K562 (cell line): ENCODE measurements around the gene LDLR. TPM values are rescaled to one million over a fixed set of nuclear protein-coding genes. Genes with fewer than 3 reads are reported as not detected.

Source experiments
- CBX5 ChIP-seq: IDR thresholded peaks from 2 replicates; pipeline ENCODE4 v1.6.1; 2014; ENCODE audit warnings: low read depth, borderline replicate concordance
- CREM ChIP-seq: IDR thresholded peaks from 2 replicates; pipeline ENCODE4 v1.6.1; 2014; ENCODE audit warnings: antibody characterized with exemption, low read depth
- EHMT2 ChIP-seq: fragments of 450-650 bp; IDR thresholded peaks from 2 replicates; pipeline ENCODE4 v1.6.1; 2018; ENCODE audit warnings: antibody characterized with exemption
- ESRRA ChIP-seq: fragments of 450-650 bp; IDR thresholded peaks from 2 replicates; pipeline ENCODE4 v1.6.1; 2014; ENCODE audit warnings: low read depth, mild to moderate bottlenecking, moderate library complexity, borderline replicate concordance
- ETV1 ChIP-seq: fragments of 450-650 bp; conservative IDR thresholded peaks from 2 replicates; pipeline ENCODE4 v1.6.1; 2016; ENCODE audit warnings: missing genetic modification characterization, control low read depth, low read depth, missing compliant biosample characterization
- HOXB6 ChIP-seq: fragments of 250-450 bp; sonication (Bioruptor Pico); IDR thresholded peaks from 2 replicates; pipeline ENCODE4 v1.5.1; 2022; ENCODE audit warnings: mild to moderate bottlenecking, borderline replicate concordance
- HSF4 ChIP-seq: fragments of 250-450 bp; sonication (Bioruptor Pico); IDR thresholded peaks from 2 replicates; pipeline ENCODE4 v2.1.2; 2022; ENCODE audit warnings: mild to moderate bottlenecking, moderate library complexity, borderline replicate concordance
- ILK ChIP-seq: fragments of 450-650 bp; IDR thresholded peaks from 2 replicates; pipeline ENCODE4 v1.6.1; 2016; ENCODE audit warnings: missing genetic modification characterization, low read depth, mild to moderate bottlenecking, missing compliant biosample characterization, moderate library complexity, borderline replicate concordance
- JUND ChIP-seq, 2 experiments: IDR thresholded peaks; 2 replicates in 1 of 2; 3 replicates in 1 of 2; pipeline ENCODE4 v1.6.1; 2011; ENCODE audit warnings: borderline replicate concordance in 2 of 2, low read depth in 2 of 2, low read length in 2 of 2, improper control_type of control experiment in 1 of 2, missing biosample characterization in 1 of 2, missing genetic modification characterization in 1 of 2, missing genetic modification reagents in 1 of 2
- KDM2B ChIP-seq: fragments of 250-450 bp; sonication (Bioruptor Pico); IDR thresholded peaks from 2 replicates; pipeline ENCODE4 v1.8.0; 2021; ENCODE audit warnings: mild to moderate bottlenecking, moderate library complexity
- LCOR ChIP-seq: sonication (generic); formaldehyde crosslinking; IDR thresholded peaks from 2 replicates; pipeline ENCODE4 v1.8.0; 2022; ENCODE audit warnings: mild to moderate bottlenecking, missing genetic modification reagents
- NFRKB ChIP-seq: fragments of 450-650 bp; IDR thresholded peaks from 2 replicates; pipeline ENCODE4 v1.6.1; 2016; ENCODE audit warnings: low read depth
- NR1H2 ChIP-seq: sonication (generic); formaldehyde crosslinking; IDR thresholded peaks from 2 replicates; pipeline ENCODE4 v1.4.0; 2020; ENCODE audit warnings: mild to moderate bottlenecking, missing genetic modification reagents
- NR3C1 ChIP-seq: sonication (generic); formaldehyde crosslinking; IDR thresholded peaks from 2 replicates; pipeline ENCODE4 v1.8.1; 2022; ENCODE audit warnings: missing genetic modification reagents
- PML ChIP-seq: IDR thresholded peaks from 2 replicates; pipeline ENCODE4 v1.6.1; 2012; ENCODE audit warnings: low read length, inconsistent platforms
- RAD21 ChIP-seq, 2 experiments: fragments of 250-450 bp in 1 of 2; fragments of 450-650 bp in 1 of 2; sonication (Bioruptor Pico) in 1 of 2; formaldehyde crosslinking in 1 of 2; IDR thresholded peaks in 1 of 2; conservative IDR thresholded peaks in 1 of 2; 2 replicates each; pipeline versions ENCODE4 v1.4.0 to v1.8.0; 2020 to 2022; ENCODE audit warnings: mild to moderate bottlenecking in 2 of 2, moderate library complexity in 1 of 2
- RBBP5 ChIP-seq: fragments of 200-600 bp; sonication (generic); IDR thresholded peaks from 2 replicates; pipeline ENCODE4 v1.6.1; 2012; ENCODE audit warnings: borderline replicate concordance, mild to moderate bottlenecking, low read length, control low read depth, inconsistent platforms; ENCODE audit not compliant: insufficient read depth, poor library complexity, severe bottlenecking
- RBM14 ChIP-seq: fragments of 200-400 bp; formaldehyde crosslinking; IDR thresholded peaks from 2 replicates; pipeline ENCODE4 v1.6.1; 2018; ENCODE audit warnings: low read depth, mild to moderate bottlenecking, low read length, moderate library complexity, borderline replicate concordance; ENCODE audit not compliant: insufficient read depth
- SMARCA4 ChIP-seq: fragments of 450-650 bp; IDR thresholded peaks from 2 replicates; pipeline ENCODE4 v1.6.1; 2016
- ZC3H8 ChIP-seq: fragments of 450-650 bp; IDR thresholded peaks from 2 replicates; pipeline ENCODE4 v1.6.1; 2017
- polyA plus RNA-seq, 8 experiments: library from polyadenylated mRNA; depleted of rRNA in 4 of 8; stranded (reverse) in 5 of 8; unstranded in 3 of 8; fragments of >200 nt; fragmentation: Nextera tagmentation in 2 of 8; fragmentation: Illumina TruSeq in 1 of 8; extraction: Ambion mirVana in 2 of 8; extraction: Trizol in 1 of 8; gene quantifications; 2 replicates each; pipeline versions ENCODE4 v1.2.1 to v1.2.3, GENCODE V29; 2011 to 2014; ENCODE audit warnings: inconsistent platforms in 1 of 8, missing spikeins in 1 of 8
- total RNA-seq, 7 experiments: library from RNA; depleted of rRNA in 6 of 7; stranded (reverse); fragments of >200 nt in 6 of 7; fragmentation: Illumina TruSeq in 2 of 7; extraction: Trizol in 2 of 7; gene quantifications; 2 replicates each; pipeline versions ENCODE4 v1.2.1 to v1.2.3, GENCODE V29; 2011 to 2021; ENCODE audit warnings: low replicate concordance in 1 of 7
- TF ChIP-seq, protein P1 (sequence below), 3 experiments: fragments of 200-800 bp in 1 of 3; sonication (Bioruptor generic) in 1 of 3; sonication (generic) in 1 of 3; formaldehyde crosslinking in 1 of 3; IDR thresholded peaks; 2 replicates each; pipeline versions ENCODE4 v1.6.1 to v1.8.0; 2016 to 2022; ENCODE audit warnings: mild to moderate bottlenecking in 2 of 3, missing compliant biosample characterization in 2 of 3, missing genetic modification characterization in 2 of 3, missing genetic modification reagents in 1 of 3
- TF ChIP-seq, protein P2 (sequence below): fragments of 450-650 bp; IDR thresholded peaks from 2 replicates; pipeline ENCODE4 v1.6.1; 2014; ENCODE audit warnings: low read depth, mild to moderate bottlenecking, moderate library complexity, borderline replicate concordance

LDLR gene
- total and polyA plus RNA-seq, 9 of the 15 experiments (the other 6 are each of a cell fraction or from before 2014, with no cell fraction given) = 19.9 to 114 (median 56.3) TPM

DNA sequence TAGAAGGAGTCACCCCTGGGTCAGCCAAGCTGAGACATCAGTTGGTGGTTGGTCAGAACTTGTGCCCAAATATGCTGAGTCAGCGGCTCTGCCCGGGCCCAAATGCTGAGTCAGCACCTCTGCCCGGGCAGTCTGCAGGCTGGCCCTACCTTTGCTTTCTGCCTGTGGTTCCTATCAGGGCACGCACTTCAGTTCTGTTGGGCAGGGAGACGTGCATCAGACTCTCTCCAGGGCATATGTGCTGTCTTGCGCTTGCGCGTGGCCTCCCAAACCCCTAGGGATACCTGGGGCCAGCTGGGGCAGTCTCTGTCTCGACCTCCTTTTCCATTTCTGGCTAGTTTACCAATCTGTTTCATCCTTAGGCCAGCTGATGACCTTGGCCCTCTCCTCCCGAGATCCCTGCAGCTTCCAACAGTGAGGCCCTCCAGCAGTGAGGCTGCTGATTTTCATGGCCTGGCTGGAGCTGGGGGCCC is 24.4 kb upstream of the LDLR start (continued):
- TF ChIP-seq, protein P1, sequence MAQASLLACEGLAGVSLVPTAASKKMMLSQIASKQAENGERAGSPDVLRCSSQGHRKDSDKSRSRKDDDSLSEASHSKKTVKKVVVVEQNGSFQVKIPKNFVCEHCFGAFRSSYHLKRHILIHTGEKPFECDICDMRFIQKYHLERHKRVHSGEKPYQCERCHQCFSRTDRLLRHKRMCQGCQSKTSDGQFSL (CRISPR knock-in tag; IDR thresholded peaks at IDR 0.05) = no peak
- TF ChIP-seq, protein P1 (tag; IDR thresholded peaks at IDR 0.05) = no peak
- TF ChIP-seq JUND (IDR thresholded peaks at IDR 0.05; ENCODE audit: borderline replicate concordance, low read depth, low read length) (0 out of 2 replicates have a peak, but pooled peaks have one; percentile 10), JUND (tag; IDR thresholded peaks at IDR 0.05; ENCODE audit: borderline replicate concordance, low read depth, low read length) (no peak; the same call in 2 of the 3 replicates), NR1H2 (no peak), RBM14 (no peak), HSF4 (CRISPR knock-in tag) (no peak), RAD21 (CRISPR knock-in tag; conservative IDR thresholded peaks at IDR 0.05 in 1 of 2, IDR thresholded peaks at IDR 0.05 in 1 of 2) (no peak), CBX5 (no peak), NFRKB (no peak), PML (no peak), RBBP5 (no peak), ETV1 (tag) (no peak), NR3C1 (CRISPR knock-in tag) (no peak), ESRRA (no peak), LCOR (CRISPR knock-in tag) (no peak), ILK (tag) (no peak), CREM (no peak), EHMT2 (no peak), SMARCA4 (0 out of 2 replicates have a peak, but pooled peaks have one; percentile 29), ZC3H8 (no peak), KDM2B (no peak), HOXB6 (no peak)
- TF ChIP-seq, protein P2, sequence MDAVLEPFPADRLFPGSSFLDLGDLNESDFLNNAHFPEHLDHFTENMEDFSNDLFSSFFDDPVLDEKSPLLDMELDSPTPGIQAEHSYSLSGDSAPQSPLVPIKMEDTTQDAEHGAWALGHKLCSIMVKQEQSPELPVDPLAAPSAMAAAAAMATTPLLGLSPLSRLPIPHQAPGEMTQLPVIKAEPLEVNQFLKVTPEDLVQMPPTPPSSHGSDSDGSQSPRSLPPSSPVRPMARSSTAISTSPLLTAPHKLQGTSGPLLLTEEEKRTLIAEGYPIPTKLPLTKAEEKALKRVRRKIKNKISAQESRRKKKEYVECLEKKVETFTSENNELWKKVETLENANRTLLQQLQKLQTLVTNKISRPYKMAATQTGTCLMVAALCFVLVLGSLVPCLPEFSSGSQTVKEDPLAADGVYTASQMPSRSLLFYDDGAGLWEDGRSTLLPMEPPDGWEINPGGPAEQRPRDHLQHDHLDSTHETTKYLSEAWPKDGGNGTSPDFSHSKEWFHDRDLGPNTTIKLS = no peak
- TF ChIP-seq, all 486 proteins: peak for 16
